ENCODE results near the gene LCK.
"Not testable (repeated sequence)": the region's sequence is repeated elsewhere in the genome, so short reads cannot be mapped to it uniquely, and the experiment has no call there.

LCK gene

GRCh38 chr1:32275424-32275823, 24.4 kb downstream of the LCK start:
- no peak for DNase-seq

GRCh38 chr1:32276032-32276782, 25.1 kb downstream of the LCK start:
- DNase-seq = no peak

DNA sequence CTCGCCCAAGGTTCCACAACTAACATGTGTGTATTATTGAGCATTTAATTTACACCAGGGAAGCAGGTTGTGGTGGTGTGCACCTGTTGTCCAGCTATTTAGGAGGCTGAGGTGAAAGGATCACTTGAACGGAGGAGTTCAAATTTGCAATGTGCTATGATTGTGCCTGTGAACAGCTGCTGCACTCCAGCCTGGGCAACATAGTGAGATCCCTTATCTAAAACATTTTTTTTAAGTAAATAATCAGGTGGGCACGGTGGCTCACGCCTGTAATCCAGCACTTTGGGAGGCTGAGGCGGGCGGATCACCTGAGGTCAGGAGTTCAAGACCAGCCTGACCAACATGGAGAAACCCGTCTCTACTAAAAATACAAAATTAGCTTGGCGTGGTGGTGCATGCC, 33.7 kb downstream of the LCK start:
- DNase-seq = not testable (repeated sequence)

- no peak for DNase-seq
Observed at GRCh38 chr1:32285658-32286057, 34.6 kb downstream of the LCK start.

DNA sequence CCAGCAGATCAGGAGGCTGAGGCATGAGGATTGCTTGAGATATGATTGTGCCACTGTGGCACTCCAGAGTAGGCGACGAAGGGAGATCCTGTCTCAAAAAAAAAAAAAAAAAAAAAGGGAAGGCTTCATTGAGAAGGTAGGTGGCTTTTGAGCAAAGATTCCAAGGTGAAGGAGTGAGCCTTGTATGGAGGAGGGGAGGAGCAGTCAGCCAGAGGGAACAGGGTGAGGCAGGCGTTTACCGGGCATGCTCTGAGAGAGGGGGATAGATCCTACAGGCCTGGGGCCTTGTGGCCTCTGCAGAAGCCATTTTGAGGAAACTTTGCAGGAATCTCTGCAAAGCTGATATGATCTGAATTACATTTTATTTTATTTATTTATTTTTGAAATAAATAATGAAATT, 35.7 kb downstream of the LCK start:
- DNase-seq = no peak

- DNase-seq = no peak
Observed at GRCh38 chr1:32289256-32289655, 38.2 kb downstream of the LCK start.

GRCh38 chr1:32291145-32291707, 40.2 kb downstream of the LCK start:
- no peak for DNase-seq

- peak; percentile 94 for DNase-seq
Observed at GRCh38 chr1:32291708-32292538, 40.9 kb downstream of the LCK start, which contains the start of gene HDAC1. Gene HDAC1, plus strand, starts transcription at chr1:32292083. Its CDS starts 87 bp downstream, at chr1:32292170.

DNA sequence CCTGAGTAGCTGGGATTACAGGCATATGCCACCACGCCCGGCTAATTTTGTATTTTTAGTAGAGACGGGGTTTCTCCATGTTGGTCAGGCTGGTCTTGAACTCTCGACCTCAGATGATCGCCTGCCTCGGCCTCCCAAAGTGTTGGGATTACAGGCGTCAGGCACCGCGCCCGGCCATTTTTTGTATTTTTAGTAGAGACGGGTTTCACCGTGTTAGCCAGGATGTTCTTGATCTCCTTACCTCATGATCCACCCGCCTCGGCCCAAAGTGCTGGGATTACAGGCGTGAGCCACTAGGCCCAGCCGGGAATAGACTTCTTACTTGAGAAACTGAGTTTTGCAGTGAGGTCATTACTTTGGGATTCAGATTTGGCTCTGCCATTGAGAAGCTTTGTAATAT, 47.1 kb downstream of the LCK start:
- DNase-seq = not testable (repeated sequence)

GRCh38 chr1:32299327-32299726, 48.3 kb downstream of the LCK start:
- no peak for DNase-seq

DNA sequence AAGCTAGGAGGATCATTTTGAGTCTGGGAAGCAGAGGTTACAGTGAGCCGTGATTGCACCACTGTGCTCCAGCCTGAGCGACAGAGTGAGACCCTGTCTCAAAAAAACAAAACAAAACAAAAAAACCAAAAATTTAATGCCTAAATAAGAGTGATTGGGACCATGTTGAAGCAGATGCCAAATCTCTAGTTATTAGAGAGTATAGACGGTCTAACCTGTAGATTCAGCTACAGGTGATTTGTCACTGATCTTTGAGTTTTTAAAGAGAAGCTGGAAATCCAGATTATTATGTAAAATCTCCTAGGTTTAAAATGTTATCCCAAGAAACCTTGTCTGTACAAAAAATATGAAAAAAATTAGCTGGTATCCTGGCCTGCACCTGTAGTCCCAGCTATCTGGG, 52.3 kb downstream of the LCK start:
- DNase-seq = no peak

DNA sequence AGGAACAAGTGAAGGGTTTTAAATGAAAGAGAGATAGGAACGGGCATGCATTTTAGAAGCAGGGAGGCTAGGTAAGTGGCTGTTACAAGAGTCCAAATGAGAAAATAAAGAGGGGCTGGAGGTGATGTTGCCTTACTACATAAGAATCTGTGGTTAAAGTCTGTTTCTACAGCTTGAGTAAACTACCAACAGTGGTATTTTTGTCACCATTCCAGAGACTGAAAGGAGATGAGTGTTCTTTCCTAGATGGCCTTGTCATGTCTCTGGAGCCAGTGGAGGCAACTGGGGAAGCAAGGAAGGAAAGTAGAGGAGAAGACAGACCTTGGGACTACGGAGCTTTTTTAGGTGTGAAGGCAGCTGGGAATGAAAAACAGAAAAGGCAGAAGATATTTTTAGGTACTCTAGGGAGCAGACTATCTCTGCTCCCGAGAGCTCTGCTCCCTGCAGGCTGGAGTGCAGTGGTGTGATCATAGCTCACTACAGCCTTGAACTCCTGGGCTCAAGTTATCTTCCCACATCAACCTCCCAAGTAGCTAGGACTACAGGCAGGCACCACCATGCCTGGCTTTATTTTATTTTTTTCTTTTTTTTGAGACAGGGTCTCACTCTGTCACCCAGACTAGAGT, 53.0 kb downstream of the LCK start:
- no peak for DNase-seq

- no peak for DNase-seq
Observed at GRCh38 chr1:32305310-32305709, 54.2 kb downstream of the LCK start.

- no peak for DNase-seq
Observed at GRCh38 chr1:32307324-32307723, 56.3 kb downstream of the LCK start.

DNA sequence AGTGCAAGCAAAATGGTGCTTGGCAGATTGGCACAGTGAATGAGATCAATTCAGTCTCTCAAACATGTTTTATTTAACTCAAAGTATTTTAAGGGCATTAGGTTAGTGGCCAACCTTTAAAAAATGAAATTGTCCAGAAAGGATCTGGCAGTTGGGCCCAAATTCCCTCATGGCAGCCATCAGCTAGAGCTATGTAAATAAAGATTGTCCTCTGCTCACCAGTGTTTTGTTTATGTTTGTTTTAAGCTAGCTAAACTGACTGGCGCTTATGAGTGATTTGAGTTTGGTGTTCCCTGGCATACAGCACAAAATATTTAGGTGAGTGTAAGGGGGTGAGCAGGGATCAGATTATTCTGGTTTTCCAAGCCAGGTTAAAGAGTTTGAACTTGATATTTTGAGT, 58.9 kb downstream of the LCK start:
- no peak for DNase-seq

DNA sequence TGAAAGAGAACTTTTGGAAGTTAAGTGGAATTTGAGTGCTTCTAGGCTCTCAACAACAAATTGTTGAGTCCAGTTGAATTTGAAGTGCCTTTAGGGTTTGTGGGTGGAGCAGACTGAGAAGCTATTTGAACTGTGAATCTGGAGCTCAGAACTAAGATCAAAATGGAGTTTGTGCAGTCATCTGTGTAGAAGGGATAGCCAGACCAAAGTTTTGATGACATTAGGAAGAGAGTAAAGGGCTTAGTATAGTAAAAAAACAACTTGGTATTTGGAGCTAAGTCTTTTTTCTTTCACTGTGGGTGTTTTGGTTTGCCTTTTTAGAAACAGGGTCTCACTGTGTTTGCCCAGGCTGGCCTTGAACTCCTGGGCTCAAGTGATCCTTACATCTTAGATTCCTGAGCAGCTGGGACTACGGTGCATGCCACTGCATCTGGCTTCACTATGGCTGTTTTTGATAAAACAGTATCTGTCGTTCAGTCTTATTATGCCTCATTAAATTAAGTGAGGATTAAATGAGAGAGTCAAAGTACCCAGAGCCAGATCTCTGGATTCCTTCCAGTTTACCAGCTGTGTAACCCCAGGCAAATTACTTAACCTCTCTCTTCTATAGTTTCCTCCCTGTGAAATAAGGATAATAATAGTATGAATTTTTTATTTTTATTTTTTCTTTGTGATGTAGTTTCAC, 60.8 kb downstream of the LCK start:
- no peak for DNase-seq

DNA sequence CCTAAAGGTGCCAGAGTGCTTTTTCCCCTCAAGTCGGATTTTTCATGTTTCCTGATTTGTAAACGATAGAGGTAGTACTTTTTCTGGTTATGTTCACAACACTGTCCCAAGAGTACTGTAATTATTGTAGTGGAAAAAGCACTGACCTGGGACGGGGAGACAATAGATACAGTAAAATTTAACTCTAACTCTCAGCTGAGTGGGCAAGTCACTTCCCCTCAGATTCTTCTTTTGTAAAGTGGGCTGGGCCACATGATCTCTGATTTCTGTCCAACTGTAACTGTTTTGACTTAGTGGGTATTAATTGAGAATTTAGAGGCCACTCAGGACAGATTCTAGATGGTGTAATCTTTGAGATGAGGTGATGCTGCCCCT, 65.8 kb downstream of the LCK start:
- DNase-seq = no peak

DNA sequence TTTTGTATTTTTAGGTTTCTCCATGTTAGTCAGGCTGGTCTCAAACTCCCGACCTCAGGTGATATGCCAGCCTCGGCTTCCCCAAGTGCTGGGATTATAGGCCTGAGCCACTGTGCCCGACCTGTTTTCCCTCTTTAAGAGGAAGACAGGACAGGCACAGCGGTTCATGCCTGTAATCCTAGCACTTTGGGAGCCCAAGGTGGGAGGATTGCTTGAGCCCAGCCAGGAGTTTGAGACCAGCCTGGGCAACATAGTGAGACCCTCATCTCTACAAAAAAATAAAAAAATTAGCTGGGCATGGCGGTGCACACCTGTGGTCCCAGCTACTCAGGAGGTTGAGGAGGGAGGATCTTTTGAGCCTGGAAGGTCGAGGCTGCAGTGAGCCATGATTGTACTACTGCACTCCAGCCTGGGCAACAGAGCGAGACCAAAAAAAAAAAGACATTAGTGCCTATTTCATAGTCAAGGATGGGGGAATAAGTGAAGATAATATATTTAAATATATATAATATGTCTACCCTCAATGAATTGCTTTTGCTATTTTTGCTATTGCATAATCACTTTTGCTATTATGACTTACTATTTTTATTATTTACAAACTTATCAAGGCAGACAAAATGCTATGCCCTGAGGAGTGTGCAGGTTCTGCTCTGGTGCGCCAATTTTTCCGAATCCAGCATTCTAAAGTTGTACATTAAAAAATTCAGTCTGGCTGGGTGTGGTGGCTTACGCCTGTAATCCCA, 67.2 kb downstream of the LCK start:
- DNase-seq = no peak

GRCh38 chr1:32321712-32322291, 70.7 kb downstream of the LCK start:
- no peak for DNase-seq

- no peak for DNase-seq
Observed at GRCh38 chr1:32327204-32327603, 76.1 kb downstream of the LCK start.

DNA sequence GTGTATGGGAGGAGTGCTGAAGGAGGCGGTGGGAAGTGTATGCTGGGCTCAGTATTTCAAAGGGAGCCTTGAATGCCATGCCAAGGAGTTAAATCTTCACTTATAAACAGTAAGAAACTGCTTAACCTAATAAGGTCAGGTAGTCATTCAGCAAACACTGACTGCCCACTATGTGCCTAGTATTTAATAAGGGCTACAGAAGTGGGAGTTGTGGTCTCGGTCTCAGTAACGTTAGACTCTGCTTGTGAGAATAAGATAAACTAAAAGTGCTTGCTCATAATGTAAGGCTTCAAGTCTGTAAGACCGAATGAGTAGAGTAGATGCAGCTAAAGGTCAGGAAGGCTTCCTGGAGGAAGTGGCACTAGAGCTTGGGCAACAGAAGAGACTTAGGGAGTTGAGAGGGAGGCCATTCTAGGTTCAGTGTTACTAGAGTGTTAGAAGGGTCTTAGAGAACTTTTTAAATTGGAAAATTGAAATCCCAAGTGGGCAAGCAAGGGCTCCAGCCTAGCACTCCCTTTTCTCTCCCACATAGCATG, 78.9 kb downstream of the LCK start:
- DNase-seq = no peak
